ENCODE results near the gene PPP2R2C. TPM values are rescaled to one million over a fixed set of nuclear protein-coding genes. Genes with fewer than 3 reads are reported as not detected.

Gene PPP2R2C
- total and polyA plus RNA-seq, 12 donors = 0.14 to 10.6 (median 4.2) TPM

DNA sequence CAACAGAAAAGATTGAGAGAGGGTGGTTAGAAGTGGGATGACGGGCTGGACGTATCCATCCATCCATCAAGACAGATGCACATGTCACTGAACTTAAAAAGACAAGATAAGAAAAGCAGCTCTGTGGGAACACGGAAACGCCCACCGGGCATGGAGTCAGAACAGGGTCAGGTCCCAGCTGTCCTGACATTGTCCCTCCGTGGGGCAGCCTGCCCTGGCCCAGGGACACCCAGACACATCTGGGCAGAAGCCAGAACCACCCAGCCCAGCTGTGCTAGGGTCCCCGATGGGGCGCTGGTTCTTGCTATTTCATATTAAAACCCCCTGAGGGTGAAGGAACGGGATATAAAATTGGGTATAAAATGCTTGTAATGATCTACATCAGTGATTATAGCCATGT is 88.5 kb downstream of the PPP2R2C start:
- Histone ChIP-seq H3K27me3 (peaks cover 0 to 52% (median 19%) of the 10 kb centered on the region in 7 donors), H3K36me3 (no peaks in the 10 kb centered on the region), H3K4me3 (no peak overlapping the region), H3K9me3 (no peaks in the 10 kb centered on the region), H3K4me1 (no peaks in the 10 kb centered on the region), H3K27ac (no peak overlapping the region)
- intact Hi-C loops (cut with DNase I) = loop anchor here in 1 of 10 donors (10.0 kb wide), 1 partner anchor 131 kb away; no protein-coding TSS in a partner anchor
- DNase-seq (no peak), ATAC-seq (no peak)
- TF ChIP-seq, protein P1, sequence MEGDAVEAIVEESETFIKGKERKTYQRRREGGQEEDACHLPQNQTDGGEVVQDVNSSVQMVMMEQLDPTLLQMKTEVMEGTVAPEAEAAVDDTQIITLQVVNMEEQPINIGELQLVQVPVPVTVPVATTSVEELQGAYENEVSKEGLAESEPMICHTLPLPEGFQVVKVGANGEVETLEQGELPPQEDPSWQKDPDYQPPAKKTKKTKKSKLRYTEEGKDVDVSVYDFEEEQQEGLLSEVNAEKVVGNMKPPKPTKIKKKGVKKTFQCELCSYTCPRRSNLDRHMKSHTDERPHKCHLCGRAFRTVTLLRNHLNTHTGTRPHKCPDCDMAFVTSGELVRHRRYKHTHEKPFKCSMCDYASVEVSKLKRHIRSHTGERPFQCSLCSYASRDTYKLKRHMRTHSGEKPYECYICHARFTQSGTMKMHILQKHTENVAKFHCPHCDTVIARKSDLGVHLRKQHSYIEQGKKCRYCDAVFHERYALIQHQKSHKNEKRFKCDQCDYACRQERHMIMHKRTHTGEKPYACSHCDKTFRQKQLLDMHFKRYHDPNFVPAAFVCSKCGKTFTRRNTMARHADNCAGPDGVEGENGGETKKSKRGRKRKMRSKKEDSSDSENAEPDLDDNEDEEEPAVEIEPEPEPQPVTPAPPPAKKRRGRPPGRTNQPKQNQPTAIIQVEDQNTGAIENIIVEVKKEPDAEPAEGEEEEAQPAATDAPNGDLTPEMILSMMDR (IDR thresholded peaks at IDR 0.05) = no peak
- 66 to 70% methylated on average over 9 of the region's 9 CpGs for WGBS, 2 donors

DNA sequence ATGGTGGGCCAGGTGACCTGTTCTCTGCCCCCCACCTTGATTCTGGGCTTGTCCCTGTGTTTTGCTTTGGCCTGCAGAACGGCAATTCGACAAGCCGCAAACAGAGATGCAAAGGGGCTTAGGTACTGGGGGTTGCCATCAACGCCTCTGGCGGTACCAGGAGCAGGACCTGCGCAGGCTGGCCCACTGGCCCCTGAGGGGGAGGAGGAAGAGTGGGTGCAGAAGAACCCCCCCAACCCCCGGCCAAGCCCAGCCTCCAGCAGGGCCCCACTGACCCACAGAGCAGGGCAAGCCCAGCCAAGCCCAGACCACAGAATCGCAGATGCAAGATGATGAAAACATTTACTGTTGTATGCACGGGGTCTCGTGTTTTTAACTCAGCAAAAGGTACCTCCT is 89.4 kb downstream of the PPP2R2C start:
- Histone ChIP-seq H3K36me3 (no peaks in the 10 kb centered on the region), H3K9me3 (no peaks in the 10 kb centered on the region), H3K27me3 (peaks cover 0 to 56% (median 23%) of the 10 kb centered on the region in 7 donors), H3K27ac (no peak overlapping the region), H3K4me1 (no peaks in the 10 kb centered on the region), H3K4me3 (no peak overlapping the region)
- WGBS, 2 donors = 73 to 78% methylated on average over 10 of the region's 10 CpGs
- intact Hi-C loops (cut with DNase I) = loop anchor here in 1 of 10 donors (10.0 kb wide), 1 partner anchor 132 kb away; no protein-coding TSS in a partner anchor
- TF ChIP-seq, protein P1 (IDR thresholded peaks at IDR 0.05) = no peak
- ATAC-seq = peak in 1 of 8 donors; percentile 8
- no peak for DNase-seq

DNA sequence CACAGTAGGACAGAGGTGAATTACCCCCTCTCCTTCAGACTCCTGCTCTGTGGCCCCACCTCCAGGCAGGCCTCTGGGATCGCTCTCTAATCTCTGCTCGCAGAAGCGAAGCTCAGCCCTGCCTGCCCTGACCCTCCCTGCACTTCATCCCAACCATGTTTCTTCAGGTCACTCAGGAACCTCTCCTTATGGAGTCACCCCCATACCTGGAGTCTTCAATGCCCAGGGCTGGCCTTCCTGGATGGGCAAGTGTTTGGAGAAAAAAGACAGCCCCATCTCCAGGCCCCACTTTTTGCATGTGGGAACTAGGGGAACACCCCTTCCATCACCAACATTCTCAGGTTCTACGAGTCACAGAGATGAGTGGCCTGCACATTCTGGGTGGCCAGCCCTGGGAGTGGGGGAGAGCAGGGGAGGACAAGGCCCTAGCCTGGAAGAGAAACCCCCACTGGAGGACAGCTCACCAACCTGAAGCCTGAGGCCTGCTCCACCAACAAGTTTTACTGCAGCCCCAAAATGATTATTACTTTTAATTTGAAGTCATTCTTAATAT is 90.8 kb downstream of the PPP2R2C start:
- no peaks in the 10 kb centered on the region for H3K36me3 ChIP-seq
- ATAC-seq = no peak
- no peaks in the 10 kb centered on the region for H3K4me1 ChIP-seq
- H3K4me3 ChIP-seq = no peak overlapping the region
- no peaks in the 10 kb centered on the region for H3K9me3 ChIP-seq
- TF ChIP-seq, protein P1 (IDR thresholded peaks at IDR 0.05) = no peak
- peaks cover 0 to 63% (median 26%) of the 10 kb centered on the region in 7 donors for H3K27me3 ChIP-seq
- H3K27ac ChIP-seq = no peak overlapping the region
- DNase-seq = no peak
- intact Hi-C loops (cut with DNase I) = loop anchor here in 1 of 10 donors (10.0 kb wide), 1 partner anchor 133 kb away; no protein-coding TSS in a partner anchor
- 79 to 85% methylated on average over 4 of the region's 4 CpGs for WGBS, 2 donors

DNA sequence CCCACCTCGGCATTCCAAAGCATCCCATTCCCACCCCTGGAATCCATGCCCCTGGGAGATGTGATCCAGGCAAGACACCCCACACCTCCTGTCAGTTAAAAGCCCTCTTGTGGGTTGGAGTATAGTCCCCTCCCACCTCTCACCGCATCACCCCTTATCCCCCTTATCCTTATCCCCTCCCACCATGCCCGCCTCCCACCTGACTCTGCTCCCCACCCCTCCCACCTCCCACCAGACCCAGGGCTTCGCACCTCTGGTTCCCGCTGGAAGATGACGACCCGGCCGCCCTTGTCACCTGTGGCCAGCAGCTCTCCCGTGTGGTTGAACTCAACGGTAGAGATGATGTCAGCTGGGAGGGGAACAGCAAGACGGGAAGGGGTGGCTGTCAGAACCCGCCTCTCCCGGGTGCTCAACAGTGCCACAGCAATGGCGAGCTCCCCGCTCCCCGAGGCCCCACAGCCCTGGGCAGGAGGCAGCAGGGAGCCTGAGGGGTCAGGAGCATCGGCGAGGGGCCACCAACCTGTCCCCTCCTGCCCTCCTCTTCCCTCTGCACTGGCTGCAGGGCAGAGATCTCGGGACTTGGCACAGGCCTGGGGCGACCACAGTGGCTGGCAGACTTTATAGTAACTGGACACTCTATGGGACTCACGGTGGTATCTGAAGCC is 91.5 kb downstream of the PPP2R2C start:
- no peaks in the 10 kb centered on the region for H3K9me3 ChIP-seq
- DNase-seq = no peak
- H3K27ac ChIP-seq = no peak overlapping the region
- no peak for ATAC-seq
- no peaks in the 10 kb centered on the region for H3K36me3 ChIP-seq
- peaks cover 0 to 63% (median 26%) of the 10 kb centered on the region in 7 donors for H3K27me3 ChIP-seq
- TF ChIP-seq, protein P1 (IDR thresholded peaks at IDR 0.05) = no peak
- 48 to 51% methylated on average over 21 of the region's 21 CpGs for WGBS, 2 donors
- intact Hi-C loops (cut with DNase I) = loop anchor here in 1 of 10 donors (10.0 kb wide), 1 partner anchor 134 kb away; no protein-coding TSS in a partner anchor
- H3K4me3 ChIP-seq = no peak overlapping the region
- no peaks in the 10 kb centered on the region for H3K4me1 ChIP-seq
